HG03442 (cell line): ENCODE data around the gene CMKLR1.

Source experiments
- ATAC-seq: cut with Tn5 transposase; IDR thresholded peaks from one replicate; pipeline ENCODE4 v1.9.1; 2021; ENCODE audit warnings: mild to moderate bottlenecking, moderate library complexity; ENCODE audit not compliant: unreplicated experiment

Gene CMKLR1, protein sequence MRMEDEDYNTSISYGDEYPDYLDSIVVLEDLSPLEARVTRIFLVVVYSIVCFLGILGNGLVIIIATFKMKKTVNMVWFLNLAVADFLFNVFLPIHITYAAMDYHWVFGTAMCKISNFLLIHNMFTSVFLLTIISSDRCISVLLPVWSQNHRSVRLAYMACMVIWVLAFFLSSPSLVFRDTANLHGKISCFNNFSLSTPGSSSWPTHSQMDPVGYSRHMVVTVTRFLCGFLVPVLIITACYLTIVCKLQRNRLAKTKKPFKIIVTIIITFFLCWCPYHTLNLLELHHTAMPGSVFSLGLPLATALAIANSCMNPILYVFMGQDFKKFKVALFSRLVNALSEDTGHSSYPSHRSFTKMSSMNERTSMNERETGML

GRCh38 chr12:108338915-108339657 is at the start of gene CMKLR1:
TSS of gene CMKLR1 (minus strand) at chr12:108339311. CDS start at chr12:108293591, 45,720 bp downstream.
- no peak for ATAC-seq

DNA sequence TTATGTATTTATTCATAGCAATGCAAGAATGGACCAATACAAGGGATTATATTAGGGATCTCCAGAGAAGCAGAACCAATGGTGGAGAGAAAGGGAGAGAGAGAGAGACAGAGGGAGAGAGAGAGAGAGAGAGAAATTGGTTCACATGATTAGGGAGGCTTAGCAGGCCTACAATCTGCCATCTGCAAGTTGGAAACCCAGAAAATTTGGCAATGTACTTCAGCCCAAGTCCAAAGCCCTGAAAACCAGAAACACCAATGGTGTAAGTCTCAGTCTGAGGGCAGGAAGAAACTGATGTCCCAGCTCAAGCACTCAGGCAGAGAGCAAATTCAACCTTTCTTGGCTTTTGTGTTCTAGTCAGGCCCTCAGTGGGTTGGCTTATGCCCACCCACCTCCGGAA is 48.7 kb upstream of the CMKLR1 start:
- no peak for ATAC-seq

GRCh38 chr12:108386709-108387360 is 47.7 kb upstream of the CMKLR1 start:
- ATAC-seq: no peak

- no peak for ATAC-seq
Measured at GRCh38 chr12:108382437-108382801, 43.3 kb upstream of the CMKLR1 start.

DNA sequence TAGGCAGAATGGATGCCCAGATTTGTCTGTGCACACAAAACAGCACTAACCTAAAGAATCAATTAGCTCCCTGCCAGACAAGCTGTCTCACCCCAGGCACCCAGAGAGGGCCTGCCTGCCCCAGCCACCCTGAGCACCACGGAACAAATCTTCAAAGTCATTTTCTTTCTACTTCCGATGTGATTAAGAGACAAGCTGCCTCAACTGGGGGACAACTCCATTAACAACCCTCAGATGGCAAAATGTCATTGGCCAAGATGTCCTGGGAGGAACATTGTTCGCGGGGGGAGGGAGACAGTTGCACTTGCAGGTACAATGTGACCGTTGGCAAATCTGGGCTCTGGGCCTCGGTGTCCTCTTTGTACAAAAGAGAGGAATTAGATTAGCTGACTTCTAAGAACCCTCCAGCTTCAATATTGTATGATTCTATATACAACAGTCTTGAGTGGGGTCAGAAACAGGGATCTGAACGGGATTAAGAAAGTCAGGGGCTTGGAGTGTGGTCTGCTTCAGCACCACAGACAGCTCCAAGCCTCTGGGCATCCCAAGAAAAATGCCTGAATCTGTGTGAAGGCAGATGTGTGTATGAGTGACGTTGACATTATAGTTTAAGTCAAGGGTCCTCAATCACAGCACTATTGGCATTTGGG is 42.8 kb upstream of the CMKLR1 start:
- no peak for ATAC-seq

DNA sequence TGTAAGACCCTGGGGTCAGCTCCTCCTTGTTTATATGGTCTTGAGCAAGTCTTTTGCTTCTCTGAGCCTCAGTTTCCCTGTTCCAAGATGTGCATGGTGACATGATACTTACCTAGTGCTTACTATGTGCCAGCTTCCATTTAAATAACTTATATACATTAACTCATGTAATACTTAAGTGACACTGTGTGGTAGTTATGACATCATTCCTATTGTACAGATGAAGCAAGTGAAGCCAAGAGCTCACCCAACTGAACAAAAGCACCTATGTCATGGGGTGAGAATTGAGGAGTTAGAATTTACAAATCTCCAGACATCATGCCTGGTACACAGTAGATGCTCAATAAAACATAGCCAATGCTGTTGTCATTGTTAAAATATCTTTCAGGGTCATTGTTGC is 41.3 kb upstream of the CMKLR1 start:
- no peak for ATAC-seq

- ATAC-seq: no peak
Measured at GRCh38 chr12:108379823-108380222, 40.7 kb upstream of the CMKLR1 start.

DNA sequence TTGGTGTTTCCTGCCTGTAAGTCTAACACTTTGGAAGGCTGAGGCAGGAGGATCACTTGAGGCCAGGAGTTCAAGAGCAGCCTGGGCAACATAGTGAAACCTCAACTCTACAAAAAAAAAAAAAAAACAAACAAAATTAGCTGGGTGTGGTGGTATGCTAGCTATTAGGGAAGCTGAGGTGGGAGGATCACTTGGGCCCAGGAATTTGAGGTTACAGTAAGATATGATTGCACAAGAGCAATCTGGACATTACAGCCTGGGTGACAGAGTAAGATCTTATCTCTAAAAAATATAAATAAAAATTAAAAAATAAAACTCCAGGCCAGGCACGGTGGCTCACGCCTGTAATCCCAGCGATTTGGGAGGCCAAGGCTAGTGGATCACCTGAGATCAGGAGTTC is 39.8 kb upstream of the CMKLR1 start:
- no peak for ATAC-seq

GRCh38 chr12:108377260-108377659 is 38.1 kb upstream of the CMKLR1 start:
- ATAC-seq: no peak

DNA sequence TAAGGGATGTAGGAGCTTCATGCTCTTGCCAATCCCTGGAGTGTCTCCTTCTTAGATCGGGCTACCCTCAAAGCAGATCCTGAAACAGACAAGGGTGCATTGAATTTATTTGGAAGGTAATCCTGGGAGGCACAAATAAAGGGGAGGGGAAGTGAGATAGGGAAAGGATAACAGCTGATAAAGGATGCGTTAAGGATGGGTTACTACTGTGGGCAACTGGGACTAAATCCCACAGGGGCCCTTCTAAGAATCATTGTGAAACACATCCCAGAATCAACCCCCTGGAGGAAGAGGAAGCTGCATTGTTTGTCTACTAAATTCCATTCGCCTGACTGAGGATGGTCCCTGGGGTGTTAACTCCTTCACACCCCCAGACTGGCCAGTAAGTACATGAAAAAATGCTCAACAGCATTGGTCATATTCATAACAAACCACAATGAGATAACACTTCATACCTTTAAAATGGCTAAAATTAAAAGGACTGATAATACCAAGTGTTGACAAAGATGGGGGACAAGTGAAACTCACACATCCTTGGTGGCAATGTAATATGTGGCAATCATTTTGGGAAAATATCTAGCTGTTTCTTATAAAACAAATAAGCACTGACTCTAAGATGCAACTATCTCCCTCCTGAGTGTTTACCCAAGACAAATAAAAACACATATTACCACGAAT is 37.0 kb upstream of the CMKLR1 start:
- ATAC-seq: no peak

DNA sequence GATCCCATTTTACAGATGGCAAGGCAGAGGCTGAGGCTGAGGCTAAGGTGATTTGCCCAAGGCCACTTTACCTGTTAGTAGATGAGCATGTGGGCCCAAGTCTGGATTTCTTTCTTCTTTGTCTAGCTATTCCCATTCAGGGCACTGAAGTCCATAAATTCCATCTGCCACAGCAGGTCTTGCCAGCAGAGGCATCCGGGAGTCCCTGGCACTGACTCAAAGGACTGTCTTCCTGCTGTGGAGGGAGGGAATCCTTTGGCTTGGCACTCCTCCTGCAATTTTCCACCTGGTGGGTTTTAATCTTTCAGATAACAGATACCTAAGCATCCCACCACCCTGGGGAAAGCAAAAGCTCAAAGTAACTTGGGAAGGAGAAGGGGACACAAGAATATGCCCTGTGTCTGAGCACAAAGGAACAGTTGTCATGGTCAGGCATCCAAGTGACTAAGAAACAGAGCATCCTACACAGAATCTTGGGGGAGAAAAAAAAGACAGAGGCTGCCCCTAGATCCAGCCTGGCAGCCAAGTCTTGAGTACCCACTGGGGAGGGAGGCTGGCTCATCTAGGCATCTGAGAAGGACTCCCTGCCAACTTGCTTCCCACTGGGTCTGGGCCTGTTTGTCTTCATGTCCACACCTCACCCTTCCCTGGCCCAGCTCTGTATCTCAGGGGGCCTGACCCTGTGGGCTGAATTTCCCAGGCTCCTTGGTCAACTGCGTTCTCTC is 35.6 kb upstream of the CMKLR1 start:
- ATAC-seq: no peak

DNA sequence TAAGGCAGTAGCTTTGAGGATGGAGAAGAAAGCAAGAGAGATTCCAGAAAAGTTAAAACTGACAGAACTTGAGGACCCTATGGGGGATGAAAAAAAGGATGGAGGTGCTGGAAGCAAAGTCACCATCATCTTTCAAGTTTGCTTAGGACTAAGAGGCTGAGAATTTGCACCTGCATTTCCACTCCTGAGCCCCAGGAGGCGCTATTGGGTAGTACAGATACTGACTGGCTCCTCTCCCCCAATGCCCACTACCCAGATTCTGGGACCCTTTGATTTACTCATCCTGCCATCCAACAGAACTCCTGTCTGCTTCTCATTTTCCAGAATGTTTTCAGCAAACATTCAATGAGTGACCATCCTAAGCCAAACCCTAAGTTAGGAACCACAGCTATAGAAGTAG is 34.0 kb upstream of the CMKLR1 start:
- ATAC-seq: no peak

DNA sequence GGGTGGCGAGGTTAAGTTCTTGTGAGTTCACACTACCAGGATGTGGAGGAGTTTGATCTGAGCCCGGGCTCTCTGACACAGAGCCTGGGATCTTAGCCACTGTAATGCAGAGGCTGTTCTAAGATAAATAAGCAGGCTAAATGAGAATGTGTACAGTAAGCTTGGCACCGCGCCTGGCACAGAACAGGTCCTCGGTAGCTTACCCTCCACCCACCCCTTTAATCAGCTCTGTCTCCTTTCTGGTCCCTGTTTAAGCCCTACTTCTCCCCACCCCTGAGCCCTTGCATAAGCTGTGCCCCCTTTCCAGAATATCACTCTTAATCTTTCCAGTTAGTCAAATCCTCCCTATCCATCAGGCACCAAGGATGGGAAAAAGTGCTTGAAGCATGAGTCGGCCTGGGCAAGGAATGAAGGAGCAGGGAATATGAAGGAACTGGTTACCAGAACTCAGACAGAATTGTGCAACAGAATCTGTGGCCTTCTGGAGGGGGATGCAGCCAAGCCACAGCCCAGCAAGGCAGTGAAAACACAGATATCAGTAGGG is 32.8 kb upstream of the CMKLR1 start:
- ATAC-seq: no peak

- ATAC-seq: no peak
Measured at GRCh38 chr12:108370415-108370814, 31.3 kb upstream of the CMKLR1 start.

GRCh38 chr12:108369736-108370396 is 30.8 kb upstream of the CMKLR1 start:
- ATAC-seq: no peak

- ATAC-seq: no peak
Measured at GRCh38 chr12:108368089-108368488, 29.0 kb upstream of the CMKLR1 start.

DNA sequence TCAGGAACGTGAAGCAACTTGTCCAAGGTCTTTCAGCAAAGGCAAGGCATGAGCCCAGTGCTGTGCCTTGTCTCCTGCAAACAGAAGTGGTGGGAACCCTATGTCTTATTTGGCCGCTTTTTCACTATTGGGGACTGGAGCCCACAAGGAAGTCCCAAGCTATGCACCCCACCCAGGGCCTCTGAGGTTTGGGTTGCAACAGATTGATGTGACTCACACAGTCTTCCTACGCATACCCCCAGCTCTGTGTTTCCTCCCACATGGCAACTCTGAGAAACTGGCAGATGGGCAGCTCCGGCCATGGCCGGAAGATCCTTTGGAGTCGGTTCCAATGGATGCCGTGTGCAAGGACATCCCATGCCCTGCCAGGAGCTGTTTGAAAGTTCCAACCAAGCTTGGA is 28.3 kb upstream of the CMKLR1 start:
- ATAC-seq: no peak

- no peak for ATAC-seq
Measured at GRCh38 chr12:108365324-108365723, 26.2 kb upstream of the CMKLR1 start.

DNA sequence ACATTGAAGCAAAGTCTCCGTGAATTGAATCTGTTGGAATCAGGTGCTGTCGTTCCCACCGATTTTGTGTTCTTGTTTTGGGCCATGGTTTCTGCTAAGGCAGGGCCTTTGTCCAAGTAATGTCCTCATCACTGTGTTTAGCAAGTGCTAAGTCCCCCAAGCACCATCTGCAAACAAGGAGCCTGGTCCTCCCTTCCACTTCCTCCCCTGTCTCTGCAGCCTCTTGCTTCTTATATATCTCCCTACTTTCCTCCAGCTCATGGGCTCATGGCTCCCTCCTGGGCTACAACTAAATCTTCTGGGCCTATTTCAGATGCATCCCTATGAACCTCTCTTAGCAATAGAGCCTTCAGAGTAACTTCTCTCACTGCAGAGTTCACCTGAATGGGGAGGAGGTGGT is 25.8 kb upstream of the CMKLR1 start:
- ATAC-seq: no peak
